ENCODE results near the gene SMAP1.

DNA sequence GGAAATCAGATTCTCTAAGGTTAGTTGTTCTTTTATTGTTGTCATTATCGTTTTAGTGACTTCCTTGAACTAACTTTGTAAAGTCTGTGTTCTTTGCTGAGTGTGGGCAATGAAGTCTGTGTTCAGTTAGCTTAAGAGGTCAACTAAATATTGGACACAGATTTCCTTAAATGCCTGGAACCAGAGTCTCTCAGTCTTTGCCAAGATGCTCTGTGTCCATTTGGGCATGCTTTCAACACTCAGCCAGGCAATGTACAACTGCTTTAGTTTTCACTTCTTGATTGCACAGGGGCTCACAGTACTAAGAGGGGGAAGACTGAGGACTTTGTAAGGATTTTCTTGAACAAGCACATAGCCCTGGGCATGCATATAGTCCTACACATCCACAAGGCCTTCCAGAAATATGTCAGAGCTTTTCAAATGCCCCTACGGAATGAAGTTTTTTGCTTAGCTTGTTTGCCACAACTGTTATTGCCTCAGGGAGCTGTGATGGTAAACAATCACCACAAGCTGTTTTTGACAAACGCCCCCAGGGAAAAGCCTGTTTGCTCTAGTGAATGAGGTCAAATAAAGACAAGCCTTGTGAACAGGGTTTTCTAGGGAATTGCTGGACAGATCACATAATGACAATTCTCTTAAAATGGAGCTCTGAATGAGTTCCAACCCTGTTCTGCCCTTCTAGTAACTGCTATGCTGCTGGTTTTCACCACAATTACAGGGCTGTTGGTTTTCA lies 206.7 kb downstream of the SMAP1 start:
- TF ChIP-seq, protein P1, sequence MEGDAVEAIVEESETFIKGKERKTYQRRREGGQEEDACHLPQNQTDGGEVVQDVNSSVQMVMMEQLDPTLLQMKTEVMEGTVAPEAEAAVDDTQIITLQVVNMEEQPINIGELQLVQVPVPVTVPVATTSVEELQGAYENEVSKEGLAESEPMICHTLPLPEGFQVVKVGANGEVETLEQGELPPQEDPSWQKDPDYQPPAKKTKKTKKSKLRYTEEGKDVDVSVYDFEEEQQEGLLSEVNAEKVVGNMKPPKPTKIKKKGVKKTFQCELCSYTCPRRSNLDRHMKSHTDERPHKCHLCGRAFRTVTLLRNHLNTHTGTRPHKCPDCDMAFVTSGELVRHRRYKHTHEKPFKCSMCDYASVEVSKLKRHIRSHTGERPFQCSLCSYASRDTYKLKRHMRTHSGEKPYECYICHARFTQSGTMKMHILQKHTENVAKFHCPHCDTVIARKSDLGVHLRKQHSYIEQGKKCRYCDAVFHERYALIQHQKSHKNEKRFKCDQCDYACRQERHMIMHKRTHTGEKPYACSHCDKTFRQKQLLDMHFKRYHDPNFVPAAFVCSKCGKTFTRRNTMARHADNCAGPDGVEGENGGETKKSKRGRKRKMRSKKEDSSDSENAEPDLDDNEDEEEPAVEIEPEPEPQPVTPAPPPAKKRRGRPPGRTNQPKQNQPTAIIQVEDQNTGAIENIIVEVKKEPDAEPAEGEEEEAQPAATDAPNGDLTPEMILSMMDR (IDR thresholded peaks at IDR 0.05): no peak
- TF ChIP-seq POLR2A (IDR thresholded peaks at IDR 0.05): no peak
- no peak for TF ChIP-seq EP300 (IDR thresholded peaks at IDR 0.05)

All from gastroesophageal sphincter (tissue), 3 donors.